Esophagus squamous epithelium (tissue), 5 donors: Measurements from ENCODE around the gene PRCC. TPM values are rescaled to one million over a fixed set of nuclear protein-coding genes. Genes with fewer than 3 reads are reported as not detected.
A peak's percentile ranks its signal among the peaks of the same experiment; 100 is the strongest.

Experiments used
- DNase-seq: peaks from one replicate; lab custom pipeline; 2025; lab: John Stamatoyannopoulos, UW
- H3K27ac ChIP-seq, 4 donors: fragments of 200-600 bp; sonication (generic); one replicate each; pipeline ENCODE4 v1.5.1; 2016 to 2019; ENCODE audit warnings: mild to moderate bottlenecking in 1 of 4
- H3K27me3 ChIP-seq, 4 donors: fragments of 200-600 bp; sonication (generic); 1 replicate in 3 of 4; 2 replicates in 1 of 4; pipeline versions ENCODE4 v1.5.1 to v1.6.0; 2017 to 2021; ENCODE audit warnings: antibody characterized with exemption in 1 of 4
- H3K36me3 ChIP-seq, 3 donors: fragments of 200-600 bp; sonication (generic); one replicate each; pipeline ENCODE4 v1.5.1; 2016 to 2019
- H3K4me1 ChIP-seq, 3 donors: fragments of 200-600 bp; sonication (generic); one replicate each; pipeline ENCODE4 v1.5.1; 2017 to 2019
- H3K4me3 ChIP-seq, 4 donors: fragments of 200-600 bp; sonication (generic); 1 replicate in 3 of 4; 2 replicates in 1 of 4; pipeline ENCODE4 v1.5.1; 2016 to 2019; ENCODE audit warnings: mild to moderate bottlenecking in 2 of 4, moderate library complexity in 1 of 4
- H3K9me3 ChIP-seq, 3 donors: fragments of 200-600 bp; sonication (generic); one replicate each; pipeline ENCODE4 v1.5.1; 2016 to 2019
- CTCF ChIP-seq, 6 experiments: fragments of 450-650 bp in 4 of 6; fragments of 200-600 bp in 2 of 6; sonication (generic) in 2 of 6; IDR thresholded peaks; one replicate each; pipeline ENCODE4 v1.5.1; 2016 to 2019; ENCODE audit warnings: antibody characterized with exemption in 6 of 6, mild to moderate bottlenecking in 4 of 6, moderate library complexity in 4 of 6
- POLR2A ChIP-seq, 4 donors: fragments of 450-650 bp; IDR thresholded peaks; one replicate each; pipeline ENCODE4 v1.6.1; 2017; ENCODE audit warnings: antibody characterized with exemption in 4 of 4, mild to moderate bottlenecking in 4 of 4, moderate library complexity in 3 of 4
- WGBS, 2 donors: methylation state at CpG; one replicate each; pipeline ENCODE4 v1.1.5; 2018; 5-methylcytosine and 5-hydroxymethylcytosine counted together
- intact Hi-C: fragments of 100-400 bp; cut with DNase I; formaldehyde crosslinking; loops from one replicate; pipeline ENCODE4 v1.15.0; 2022
- total RNA-seq, 4 donors: library from RNA; depleted of rRNA; stranded (reverse); fragments of >200 nt; gene quantifications; one replicate each; pipeline ENCODE4 v1.1.0, GENCODE V29; 2016
- donor health status: DM: yes; HTN: yes; CAD: no.

Gene PRCC
- total RNA-seq, 4 donors from 2014 or later: 35.6 to 42.6 (median 38.3) TPM

- no peaks in the 10 kb centered on the region for H3K9me3 ChIP-seq
- no peak overlapping the region for H3K4me3 ChIP-seq
- no peak for DNase-seq
- H3K27me3 ChIP-seq: peaks cover 0 to 100% (median 11%) of the 10 kb centered on the region in 4 donors
- H3K4me1 ChIP-seq: peaks cover 0 to 24% (median 6%) of the 10 kb centered on the region in 3 donors
- TF ChIP-seq CTCF (IDR thresholded peaks at IDR 0.05) (no peak), POLR2A (IDR thresholded peaks at IDR 0.05) (no peak)
- H3K36me3 ChIP-seq: no peaks in the 10 kb centered on the region
- intact Hi-C loops: no loop called here
- no peak overlapping the region for H3K27ac ChIP-seq
- 71% methylated on average over 3 of the region's 14 CpGs; no CpG with 5 or more reads in 1 of the 2 donors for WGBS, 2 donors
Observed at GRCh38 chr1:156844638-156845037, 77.3 kb downstream of the PRCC start.

GRCh38 chr1:156845055-156845952 is 78.0 kb downstream of the PRCC start:
- TF ChIP-seq CTCF (IDR thresholded peaks at IDR 0.05) (no peak), POLR2A (IDR thresholded peaks at IDR 0.05) (no peak)
- Histone ChIP-seq H3K27me3 (peaks cover 0 to 100% (median 11%) of the 10 kb centered on the region in 4 donors), H3K9me3 (no peaks in the 10 kb centered on the region), H3K27ac (no peak overlapping the region), H3K4me1 (peaks cover 0 to 24% (median 6%) of the 10 kb centered on the region in 3 donors), H3K36me3 (no peaks in the 10 kb centered on the region), H3K4me3 (peak overlapping the region in 1 of 4 donors; percentile 3)
- no peak for DNase-seq
- WGBS, 2 donors: 4 to 39% methylated on average over 3 to 10 of the region's 69 CpGs
- intact Hi-C loops: no loop called here

- Histone ChIP-seq H3K9me3 (no peaks in the 10 kb centered on the region), H3K27me3 (peaks cover 0 to 98% (median 11%) of the 10 kb centered on the region in 4 donors)
- 70 to 86% methylated on average over 5 to 6 of the region's 18 CpGs for WGBS, 2 donors
Observed at GRCh38 chr1:156845953-156846545, 78.7 kb downstream of the PRCC start.

GRCh38 chr1:156846643-156847042 is 79.3 kb downstream of the PRCC start:
- intact Hi-C loops: no loop called here
- Histone ChIP-seq H3K27me3 (peaks cover 0 to 98% (median 11%) of the 10 kb centered on the region in 4 donors), H3K4me1 (peaks cover 0 to 24% (median 6%) of the 10 kb centered on the region in 3 donors), H3K27ac (no peak overlapping the region), H3K36me3 (no peaks in the 10 kb centered on the region), H3K4me3 (no peak overlapping the region), H3K9me3 (no peaks in the 10 kb centered on the region)
- WGBS, 2 donors: 75% methylated on average over 3 of the region's 5 CpGs; no CpG with 5 or more reads in 1 of the 2 donors
- TF ChIP-seq CTCF (IDR thresholded peaks at IDR 0.05): no peak
- TF ChIP-seq POLR2A (IDR thresholded peaks at IDR 0.05): no peak
- DNase-seq: no peak

More at GRCh38 chr1:156845953-156846545, 78.7 kb downstream of the PRCC start:
- DNase-seq: no peak
- Histone ChIP-seq H3K36me3 (no peaks in the 10 kb centered on the region), H3K27ac (no peak overlapping the region), H3K4me1 (peaks cover 0 to 24% (median 6%) of the 10 kb centered on the region in 3 donors), H3K4me3 (no peak overlapping the region)
- intact Hi-C loops: no loop called here
- TF ChIP-seq CTCF (IDR thresholded peaks at IDR 0.05) (no peak), POLR2A (IDR thresholded peaks at IDR 0.05) (no peak)
